Liver (tissue), 3 donors: ENCODE data around the gene ZNF729.

Experiments used
- CTCF ChIP-seq: fragments of 150-350 bp; IDR thresholded peaks from 2 replicates; pipeline ENCODE4 v1.5.1; 2017; ENCODE audit warnings: improper control_type of control experiment, low read depth, low read length; ENCODE audit not compliant: missing input control
- HNF4A ChIP-seq, 2 donors: conservative IDR thresholded peaks; 2 replicates each; pipeline ENCODE4 v1.6.1; 2016; ENCODE audit warnings: antibody characterized with exemption in 2 of 2, mild to moderate bottlenecking in 2 of 2
- HNF4G ChIP-seq: IDR thresholded peaks from 2 replicates; pipeline ENCODE4 v1.6.1; 2016; ENCODE audit warnings: antibody characterized with exemption
- JUND ChIP-seq, 2 donors: IDR thresholded peaks; 2 replicates each; pipeline ENCODE4 v1.6.1; 2016; ENCODE audit warnings: antibody characterized with exemption in 2 of 2
- RAD21 ChIP-seq, 2 donors: IDR thresholded peaks; 2 replicates each; pipeline ENCODE4 v1.6.1; 2016; ENCODE audit warnings: antibody characterized with exemption in 2 of 2, mild to moderate bottlenecking in 2 of 2
- REST ChIP-seq: IDR thresholded peaks from 2 replicates; pipeline ENCODE4 v1.6.1; 2016; ENCODE audit warnings: antibody characterized with exemption, mild to moderate bottlenecking
- TAF1 ChIP-seq: conservative IDR thresholded peaks from 2 replicates; pipeline ENCODE4 v1.6.1; 2016; ENCODE audit warnings: antibody characterized with exemption, mild to moderate bottlenecking
- TF ChIP-seq, protein P1 (sequence below): IDR thresholded peaks from 2 replicates; pipeline ENCODE4 v1.6.1; 2016; ENCODE audit warnings: antibody characterized with exemption
- TF ChIP-seq, protein P2 (sequence below): IDR thresholded peaks from 2 replicates; pipeline ENCODE4 v1.6.1; 2016; ENCODE audit warnings: antibody characterized with exemption
- donor health status: healthy.
- donor health status: healthy.

- TF ChIP-seq CTCF (no peak), HNF4A (conservative IDR thresholded peaks at IDR 0.05) (no peak), REST (no peak), RAD21 (IDR thresholded peaks at IDR 0.05) (no peak), HNF4G (no peak), TAF1 (no peak), JUND (IDR thresholded peaks at IDR 0.05) (no peak)
- TF ChIP-seq, protein P1, sequence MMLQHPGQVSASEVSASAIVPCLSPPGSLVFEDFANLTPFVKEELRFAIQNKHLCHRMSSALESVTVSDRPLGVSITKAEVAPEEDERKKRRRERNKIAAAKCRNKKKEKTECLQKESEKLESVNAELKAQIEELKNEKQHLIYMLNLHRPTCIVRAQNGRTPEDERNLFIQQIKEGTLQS: no peak
- TF ChIP-seq, protein P2, sequence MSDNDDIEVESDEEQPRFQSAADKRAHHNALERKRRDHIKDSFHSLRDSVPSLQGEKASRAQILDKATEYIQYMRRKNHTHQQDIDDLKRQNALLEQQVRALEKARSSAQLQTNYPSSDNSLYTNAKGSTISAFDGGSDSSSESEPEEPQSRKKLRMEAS: no peak
Measured at GRCh38 chr19:22260499-22260898, 25.7 kb upstream of the ZNF729 start.
